Inferior parietal cortex (tissue), 1 donor: ENCODE data around the gene LILRB2.
"Not testable (repeated sequence)": the region's sequence is repeated elsewhere in the genome, so short reads cannot be mapped to it uniquely, and the experiment has no call there.

Source experiments
- DNase-seq: peaks from one replicate; pipeline ENCODE4 v3.0.0-alpha.2; 2016; ENCODE audit errors: extremely low spot score

Gene LILRB2

DNA sequence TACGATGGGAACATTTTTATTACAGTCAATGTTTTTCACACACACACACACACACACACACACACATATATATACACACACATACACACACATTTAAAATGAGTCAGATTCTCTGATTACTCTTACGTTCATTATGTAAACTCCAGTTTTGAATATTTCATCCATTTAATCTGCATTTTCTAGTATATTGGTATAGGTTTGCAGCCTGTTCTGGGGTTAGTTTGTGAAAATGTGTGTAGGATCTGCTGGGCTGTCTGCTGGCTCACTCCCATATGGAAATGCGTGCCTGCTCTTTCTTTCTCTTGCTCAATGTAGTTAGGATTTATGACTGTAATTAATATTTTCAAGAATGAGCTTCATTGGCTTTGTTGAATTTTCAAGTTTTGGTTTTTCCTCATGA, 7.1 kb downstream of the LILRB2 start:
- no peak for DNase-seq

DNA sequence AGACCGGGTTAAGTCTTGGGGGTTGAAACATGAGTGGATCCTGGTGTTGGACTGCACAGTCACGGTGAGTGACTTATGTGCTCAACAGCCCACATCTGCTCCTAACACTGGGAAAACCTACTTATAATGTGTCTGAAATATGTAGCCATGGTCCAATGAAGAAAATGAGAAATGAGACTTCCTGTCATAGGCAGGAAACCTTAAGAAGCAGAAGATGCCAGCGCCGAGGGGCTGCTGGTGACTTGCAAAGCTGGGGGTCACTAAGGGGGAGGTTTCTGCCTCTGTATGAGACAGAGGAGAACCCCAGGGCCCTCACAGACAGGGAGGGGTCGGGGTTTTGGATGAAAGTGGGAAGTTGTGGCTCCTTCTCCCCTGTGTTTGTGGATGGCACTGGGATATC, 8.7 kb downstream of the LILRB2 start:
- not testable (repeated sequence) for DNase-seq

DNA sequence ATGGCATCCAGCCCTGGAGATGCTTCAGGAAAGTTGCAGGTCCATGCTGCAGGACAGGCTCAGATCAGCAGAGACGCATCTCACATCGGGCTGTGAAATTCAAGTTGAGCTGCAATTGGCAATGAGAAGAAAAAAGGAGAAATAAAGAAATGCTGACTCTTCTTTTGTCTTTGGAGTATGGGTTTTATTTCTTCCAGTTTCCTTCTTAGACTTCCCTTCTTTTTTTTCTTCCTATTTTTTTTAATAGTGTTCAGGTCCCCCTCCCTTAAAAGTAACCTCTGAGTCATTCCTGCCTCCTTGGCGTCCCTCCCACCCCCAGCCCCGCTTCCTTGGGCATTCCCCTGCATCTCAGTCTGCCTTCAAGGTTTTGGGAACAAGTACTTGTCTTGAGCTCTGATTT, 9.3 kb downstream of the LILRB2 start:
- not testable (repeated sequence) for DNase-seq

DNA sequence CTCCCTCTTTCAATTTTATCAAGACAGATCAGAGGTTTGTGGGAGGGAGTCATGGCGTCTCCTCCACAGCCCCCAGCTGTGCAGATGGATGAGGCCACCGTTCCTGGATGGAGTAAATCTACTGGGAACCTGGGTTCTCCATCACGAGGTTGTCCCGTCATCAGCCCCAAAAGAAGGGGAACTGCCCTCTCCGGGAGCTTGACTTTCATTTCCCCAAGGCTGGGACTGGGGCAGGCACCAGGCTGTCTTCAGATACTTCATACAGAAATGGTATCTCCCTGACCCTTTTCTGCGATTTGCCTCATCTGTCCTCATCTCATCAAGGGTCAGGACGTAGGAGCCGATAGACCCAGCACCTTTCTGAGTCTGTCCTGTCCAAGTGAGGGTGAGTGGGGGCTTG, 9.8 kb downstream of the LILRB2 start:
- DNase-seq = no peak

DNA sequence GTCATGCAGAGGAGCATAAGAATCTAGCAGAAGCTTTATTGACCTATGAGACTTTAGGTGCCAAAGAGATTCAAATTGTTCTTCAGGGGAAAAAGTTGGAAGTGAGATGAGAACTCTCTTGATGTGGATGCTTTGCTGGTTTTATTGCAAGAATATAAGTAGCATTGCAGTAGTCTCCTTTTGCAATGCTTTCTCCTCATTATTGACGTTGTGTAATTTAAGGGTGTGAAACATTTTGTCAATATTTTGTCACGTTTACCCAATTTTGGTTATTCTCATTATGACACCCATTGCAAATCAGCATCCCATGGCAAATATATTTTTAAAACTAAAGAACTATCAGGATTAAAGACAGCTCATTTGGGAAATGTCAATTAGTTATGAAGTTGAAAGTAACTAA, 12.0 kb downstream of the LILRB2 start:
- DNase-seq = no peak

DNA sequence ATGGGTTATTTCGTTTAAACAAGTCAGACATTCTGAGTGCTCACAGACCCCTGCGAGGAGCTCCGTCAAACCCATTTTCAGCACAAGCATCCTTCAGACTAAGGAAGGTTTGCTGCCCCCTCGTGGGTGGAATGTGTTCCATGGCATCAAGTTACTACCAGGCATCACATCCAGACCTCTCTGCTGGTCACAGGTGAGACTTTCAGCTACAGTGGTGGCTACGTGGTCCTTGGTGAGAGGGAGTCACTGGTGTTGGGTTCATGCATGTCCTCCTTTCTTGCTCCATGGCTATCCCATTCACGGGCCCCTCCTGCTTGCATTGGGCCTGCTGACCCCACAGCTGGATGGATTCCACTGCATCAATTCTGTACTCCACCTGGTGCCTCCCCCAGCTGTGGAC, 14.8 kb downstream of the LILRB2 start:
- peak; percentile 62 for DNase-seq

DNA sequence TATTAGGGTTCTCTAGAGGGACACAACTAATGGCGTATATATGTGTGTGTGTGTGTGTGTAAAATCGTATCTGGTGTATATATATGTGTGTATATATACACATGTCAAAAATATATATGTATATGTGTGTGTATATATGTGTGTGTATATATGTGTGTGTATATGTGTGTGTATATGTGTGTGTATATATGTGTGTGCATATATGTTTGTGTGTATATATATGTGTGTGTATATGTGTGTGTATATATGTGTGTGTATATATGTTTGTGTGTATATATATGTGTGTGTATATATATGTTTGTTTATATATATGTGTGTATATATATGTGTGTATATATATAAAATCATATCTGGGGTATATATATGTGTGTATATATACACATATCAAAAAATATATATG, 18.4 kb downstream of the LILRB2 start:
- DNase-seq = no peak

DNA sequence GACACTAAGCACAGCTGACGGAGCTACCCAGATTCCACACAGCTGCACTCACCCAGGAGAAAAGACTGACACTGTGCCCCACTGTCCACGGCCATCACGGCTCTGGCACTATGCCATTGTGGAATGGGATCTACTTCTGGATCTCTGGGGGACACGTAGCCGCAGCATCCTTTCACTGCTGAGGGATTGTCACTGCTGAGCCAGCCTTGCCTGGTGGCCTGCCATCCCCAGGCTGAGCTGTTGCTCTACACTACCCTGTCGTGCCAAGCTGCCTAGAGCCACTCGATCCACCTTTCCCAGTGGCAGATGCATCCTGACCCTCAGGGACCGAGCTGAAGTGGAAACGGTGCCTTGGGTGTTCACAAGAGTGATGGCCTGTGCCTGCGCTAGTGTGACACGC, 18.8 kb downstream of the LILRB2 start:
- DNase-seq = no peak

DNA sequence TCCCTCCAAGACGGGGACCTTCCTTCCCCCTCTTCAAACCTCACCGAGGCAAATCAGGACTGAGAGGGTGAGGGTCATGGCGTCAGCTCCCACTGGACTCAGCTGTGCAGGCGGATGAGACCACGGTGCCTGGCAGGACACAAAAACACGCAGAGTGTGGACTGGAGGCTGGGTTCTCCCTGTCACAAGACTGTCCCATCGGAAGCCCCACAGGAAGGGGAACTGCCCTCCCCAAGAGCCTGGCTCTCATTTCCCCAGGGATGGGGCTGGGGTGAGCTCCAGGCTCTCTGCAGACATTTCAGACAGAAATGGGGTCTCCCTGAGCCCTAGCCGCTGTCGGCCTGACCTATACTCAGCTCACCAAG, 23.8 kb downstream of the LILRB2 start, which contains the start of gene LILRB5:
TSS of gene LILRB5 (minus strand) at position 158 of the 365 bp plus-strand sequence. CDS start at position 78, 80 bp downstream.
- DNase-seq = no peak

DNA sequence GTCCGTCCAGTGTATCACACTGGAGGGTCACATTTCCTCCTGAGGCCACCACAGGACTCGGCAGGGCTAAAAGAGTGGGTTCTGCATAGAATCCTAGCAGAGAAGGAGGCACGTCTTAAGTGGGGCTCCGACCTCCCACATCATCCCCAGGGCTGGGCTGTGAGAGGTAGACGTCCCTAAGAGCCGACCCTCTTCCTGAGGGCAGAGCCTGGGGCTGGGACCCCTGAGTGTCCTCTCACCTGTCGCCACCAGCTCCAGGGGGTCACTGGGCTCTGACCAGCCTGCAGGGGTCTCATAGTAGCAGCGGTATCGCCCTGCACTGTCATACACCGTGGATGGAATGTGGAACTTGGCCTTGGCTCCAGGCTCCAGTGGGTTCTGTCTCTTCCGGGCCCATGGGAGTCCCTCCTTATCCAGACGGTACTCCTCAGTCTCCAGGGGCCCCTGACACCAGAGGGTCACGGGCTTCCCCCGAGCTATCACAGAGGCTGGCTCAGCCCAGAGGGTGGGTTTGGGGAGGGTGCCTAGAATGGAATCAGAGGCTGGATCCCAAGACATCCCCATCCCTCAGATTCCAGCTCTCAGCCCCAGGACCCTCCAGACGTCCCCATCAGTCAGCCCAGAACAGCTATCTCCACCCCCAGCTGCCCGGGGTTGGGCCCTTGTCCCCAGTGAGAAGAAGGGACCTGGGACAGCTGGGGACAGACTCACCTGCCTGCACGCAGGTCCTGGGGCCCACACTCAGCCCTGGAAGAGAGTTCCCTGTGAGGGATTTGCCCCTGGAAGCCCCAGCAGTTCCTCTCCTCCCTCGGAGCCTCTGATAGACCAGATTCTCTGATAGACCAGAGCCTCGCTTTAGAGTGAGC, 24.4 kb downstream of the LILRB2 start:
- DNase-seq = no peak

DNA sequence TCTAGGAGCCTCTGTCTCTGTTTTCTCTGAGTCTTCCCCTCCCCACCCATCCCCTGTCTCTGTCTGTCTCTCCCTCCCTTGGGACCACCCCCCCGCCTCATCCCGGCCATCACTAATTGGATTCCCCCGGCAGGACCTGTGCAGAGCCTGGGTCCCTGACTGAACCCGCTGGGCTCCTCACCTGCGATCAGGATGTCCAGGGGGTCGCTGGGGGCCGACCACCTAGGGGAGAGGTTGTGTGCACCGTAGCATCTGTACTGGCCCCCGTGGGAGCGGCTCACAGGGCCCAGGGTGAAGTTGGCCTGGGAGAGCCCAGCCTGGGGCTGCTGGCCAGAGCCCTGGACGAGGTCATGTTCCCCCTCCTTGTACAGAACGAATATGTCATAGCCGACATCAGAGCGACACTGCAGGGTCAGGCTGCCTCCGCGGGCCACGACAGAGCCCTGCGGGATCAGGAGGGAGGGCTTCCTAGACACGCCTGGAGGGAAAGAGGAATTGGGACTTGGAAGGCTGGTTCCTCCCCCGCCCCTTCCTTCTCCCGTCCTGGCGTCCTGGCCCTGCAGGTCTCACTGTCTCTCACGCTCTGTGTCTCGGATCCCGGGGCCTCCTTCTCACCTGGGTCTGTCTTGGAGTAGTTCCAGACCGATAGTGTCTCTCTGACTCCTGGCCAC, 25.7 kb downstream of the LILRB2 start:
- no peak for DNase-seq

DNA sequence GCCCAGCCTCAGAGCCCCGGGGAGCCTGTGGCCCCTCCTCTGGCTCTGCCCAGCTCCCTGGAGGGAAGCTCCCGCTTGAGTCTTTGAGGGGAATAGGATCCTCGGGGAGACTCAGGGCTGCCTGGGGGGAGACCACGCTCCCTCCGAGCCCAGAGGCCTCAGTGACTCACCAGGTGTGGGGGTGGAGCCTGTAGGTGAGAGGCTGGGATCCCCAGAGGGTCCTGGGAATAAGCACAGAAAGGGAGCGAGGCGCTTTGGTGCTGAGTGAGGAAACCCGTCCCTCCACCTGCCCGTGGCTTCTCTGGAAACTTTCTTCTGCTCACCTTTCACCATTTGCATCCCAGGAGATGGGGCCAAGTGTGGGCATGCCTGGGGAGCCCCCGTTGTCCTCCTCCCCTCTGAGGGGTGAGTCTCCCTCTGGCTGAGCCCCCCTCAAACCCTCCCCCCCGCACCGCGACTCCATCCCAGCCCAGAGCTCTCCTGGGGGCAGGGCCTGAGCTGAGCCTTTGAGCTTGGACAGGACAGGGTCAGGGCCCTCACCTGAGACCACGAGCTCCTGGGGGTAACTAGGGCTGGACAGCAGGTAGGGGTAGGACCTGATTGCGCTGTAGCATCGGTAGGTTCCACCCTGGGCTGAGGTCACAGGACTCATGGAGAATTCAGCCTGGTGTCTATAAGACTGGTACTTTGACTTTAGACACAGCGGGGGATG, 26.6 kb downstream of the LILRB2 start:
- DNase-seq = no peak

DNA sequence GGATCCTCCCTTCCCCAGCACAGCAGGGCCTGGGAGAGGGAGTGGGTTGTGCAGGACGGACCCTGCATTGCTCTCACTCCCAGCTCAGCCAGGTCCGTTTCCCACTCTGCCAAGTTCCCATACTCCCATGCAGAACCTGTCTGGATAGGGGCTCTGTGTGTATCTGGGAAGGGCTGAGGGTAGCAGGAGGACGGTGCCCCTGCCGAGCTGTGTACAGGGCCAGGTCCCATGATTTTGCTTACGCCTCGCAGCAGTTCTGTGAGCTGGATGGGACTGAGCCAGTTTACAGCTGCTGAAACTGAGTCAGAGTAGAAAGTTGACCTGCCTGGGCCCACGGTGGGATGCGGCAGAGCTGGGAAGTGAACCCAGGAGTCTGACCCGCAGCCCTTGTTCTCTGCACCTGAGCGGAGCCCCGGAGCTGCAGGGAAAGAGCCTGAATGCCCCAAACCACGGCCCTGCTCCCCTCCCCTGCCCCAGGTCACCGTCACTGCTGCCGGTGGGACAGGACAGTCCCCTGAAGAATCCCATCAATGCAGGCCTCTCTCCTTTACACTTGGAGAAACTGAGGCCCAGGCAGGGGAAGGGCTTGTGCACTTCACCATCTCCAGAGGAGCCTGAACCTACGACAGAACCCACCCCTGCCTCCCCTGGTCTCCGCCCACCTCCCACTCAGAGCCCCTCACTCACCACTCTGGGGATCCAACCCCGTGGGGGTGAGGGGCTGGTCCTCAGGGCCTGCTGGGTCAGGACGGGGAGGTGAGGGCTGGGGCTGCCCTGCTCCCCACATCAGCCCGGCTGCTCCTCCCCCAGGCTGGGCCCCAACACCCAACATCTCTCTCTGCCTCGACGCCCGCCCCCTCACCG, 27.3 kb downstream of the LILRB2 start:
- DNase-seq = no peak

DNA sequence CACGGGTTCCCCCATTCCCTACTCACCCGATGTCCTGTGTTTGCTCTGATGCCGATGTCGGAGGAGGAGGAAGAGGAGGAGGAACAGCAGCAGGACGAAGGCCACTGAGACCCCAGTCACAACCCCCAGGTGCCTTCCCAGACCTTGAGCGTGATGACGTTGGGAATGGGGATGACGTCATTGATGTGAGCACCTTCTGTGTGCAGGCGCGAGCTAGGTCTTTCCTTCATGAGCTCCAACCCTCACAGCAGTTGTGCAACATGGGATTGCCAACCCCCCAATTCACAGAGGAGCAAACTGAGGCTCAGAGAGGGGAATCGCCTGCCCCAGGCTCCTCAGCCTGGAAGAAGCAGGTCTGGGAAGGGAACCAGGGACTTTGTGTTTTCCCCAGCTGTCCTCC, 28.1 kb downstream of the LILRB2 start:
- no peak for DNase-seq

DNA sequence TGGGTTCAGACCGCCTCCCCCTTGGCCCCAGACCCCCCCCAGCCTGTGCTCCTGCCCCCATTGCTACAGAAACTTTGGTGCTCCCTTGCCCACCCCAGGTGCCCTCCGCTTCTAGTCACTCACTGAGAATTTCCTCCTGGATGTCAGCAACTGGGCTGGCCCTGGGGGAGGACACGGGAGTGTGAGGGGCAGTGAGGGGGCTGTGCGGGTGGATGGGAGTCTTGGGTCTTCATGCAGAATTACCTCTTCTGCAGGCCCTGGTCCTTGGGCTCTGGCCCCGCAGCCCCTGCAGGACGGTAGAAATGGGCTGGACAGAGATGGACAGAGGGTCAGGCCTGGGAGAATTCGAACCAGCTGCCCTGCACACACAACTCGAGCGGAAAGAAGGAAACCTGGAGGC, 28.7 kb downstream of the LILRB2 start:
- no peak for DNase-seq

DNA sequence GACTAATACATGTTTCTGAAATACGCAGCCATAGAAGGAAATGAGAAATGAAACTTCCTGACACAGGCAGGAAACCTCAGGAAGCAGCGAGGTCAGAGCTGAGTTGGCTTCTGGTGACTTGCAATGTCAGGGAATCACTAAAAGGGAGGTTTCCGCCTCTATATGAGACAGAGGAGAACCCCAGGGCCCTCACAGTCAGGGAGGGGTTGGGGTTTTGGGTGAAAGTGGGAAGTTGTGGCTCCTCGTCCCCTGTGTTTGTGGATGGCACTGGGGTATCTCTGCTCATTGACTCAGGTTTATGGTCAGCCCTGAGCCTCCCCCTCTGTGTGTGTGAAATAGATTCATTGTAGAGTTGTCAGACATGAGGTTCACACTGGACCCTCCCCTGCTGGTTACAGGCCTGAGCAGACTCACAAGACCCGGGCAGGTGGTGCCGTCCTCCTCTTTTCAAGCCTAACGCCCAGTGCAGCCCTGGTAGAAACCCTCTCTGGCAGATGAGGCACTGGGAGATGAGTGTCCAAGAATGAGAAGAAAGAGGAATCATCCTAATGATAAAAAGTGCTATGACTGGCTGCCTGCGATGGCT, 32.8 kb downstream of the LILRB2 start:
- DNase-seq = peak; percentile 5

DNA sequence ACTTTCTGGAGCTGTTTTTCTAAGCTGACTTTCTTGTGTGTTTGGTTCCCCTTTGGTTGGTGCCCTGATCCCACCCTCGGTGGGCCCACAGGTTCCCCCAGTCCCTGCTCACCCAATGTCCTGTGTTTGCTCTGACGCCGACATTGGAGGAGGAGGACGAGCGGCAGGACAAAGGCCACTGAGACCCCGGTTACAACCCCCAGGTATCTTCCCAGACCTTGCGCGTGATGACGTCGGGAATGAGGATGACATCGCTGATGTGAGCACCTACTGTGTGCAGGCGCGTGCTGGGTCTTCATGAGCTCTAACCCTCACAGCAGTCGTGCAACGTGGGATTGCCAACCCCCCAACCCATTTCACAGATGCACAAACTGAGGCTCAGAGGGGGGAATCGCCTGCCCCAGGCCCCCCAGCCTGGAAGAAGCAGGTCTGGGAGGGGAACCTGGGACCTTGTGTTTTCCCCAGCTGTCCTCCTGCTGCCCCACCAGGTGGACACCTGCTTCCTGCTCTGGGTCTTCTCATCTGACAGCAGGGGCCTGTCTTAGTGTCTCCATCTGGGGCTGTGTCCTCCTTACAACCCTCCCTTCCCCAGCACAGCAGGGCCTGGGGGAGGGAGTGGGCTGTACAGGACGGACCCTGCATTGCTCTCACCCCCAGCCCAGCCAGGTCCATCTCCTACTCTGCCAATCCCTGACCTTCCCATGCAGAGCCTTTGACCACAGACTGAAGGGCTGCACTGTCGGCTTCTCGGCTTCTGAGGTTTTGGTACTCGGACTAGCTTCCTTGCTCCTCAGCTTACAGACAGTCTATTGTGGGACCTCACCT, 33.6 kb downstream of the LILRB2 start:
- DNase-seq = no peak

DNA sequence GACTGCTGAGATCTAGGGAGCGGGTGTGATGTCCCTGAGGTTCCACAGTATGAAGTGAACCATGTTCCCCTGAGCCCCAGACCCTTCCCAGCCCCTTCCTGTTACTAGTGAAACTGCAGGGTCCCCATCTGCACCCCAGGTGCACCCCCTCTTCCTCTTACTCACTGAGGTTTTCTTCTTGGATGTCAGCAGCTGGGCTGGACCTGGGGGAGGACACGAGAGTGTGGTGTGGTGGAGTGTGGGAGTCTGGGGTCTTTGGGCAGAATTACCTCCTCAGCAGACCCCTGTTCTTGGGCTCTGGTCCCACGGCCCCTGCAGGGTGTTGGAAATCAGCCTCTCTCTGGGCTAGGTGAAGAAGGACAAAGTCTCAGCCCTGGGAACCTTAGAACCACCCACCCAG, 35.0 kb downstream of the LILRB2 start:
- DNase-seq = no peak

DNA sequence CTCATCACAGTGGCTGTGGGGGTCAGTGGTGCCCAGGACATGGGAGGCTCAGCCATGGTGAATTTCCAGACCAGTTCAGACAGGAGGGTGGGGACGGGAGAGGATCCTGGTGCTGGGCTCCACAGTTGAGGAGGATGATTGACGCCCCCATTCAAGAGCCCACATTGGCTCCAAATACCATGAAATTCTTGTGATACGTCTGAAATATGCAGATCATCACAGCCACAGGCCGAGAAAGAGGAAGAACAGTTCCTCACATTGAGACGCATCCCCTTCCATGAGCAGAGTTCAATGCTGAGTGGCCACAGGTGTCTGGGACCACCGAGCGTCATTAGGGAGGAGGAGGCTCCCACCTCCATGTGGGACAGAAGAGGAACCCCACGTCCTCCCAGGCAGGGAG, 37.1 kb downstream of the LILRB2 start:
- not testable (repeated sequence) for DNase-seq

DNA sequence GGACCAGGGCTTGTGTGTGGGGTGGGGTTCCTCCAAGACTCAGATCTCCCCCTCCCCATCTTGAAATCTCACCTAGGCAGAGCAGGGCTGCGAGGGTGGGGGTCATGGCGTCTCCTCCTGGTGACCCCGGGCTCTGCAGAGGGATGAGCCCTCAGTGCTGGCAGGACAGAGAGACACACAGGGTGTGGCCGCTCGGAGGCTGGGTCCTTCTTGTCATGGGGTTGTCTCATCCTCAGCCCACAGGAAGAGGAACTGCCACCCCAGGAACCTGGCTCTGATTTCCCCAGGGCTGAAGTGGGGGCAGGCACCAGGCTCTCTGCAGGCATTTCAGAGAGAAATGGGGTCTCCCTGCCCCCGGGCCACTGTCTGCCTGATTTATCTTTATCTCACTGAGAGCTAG, 38.3 kb downstream of the LILRB2 start, which contains the start of gene LILRA6:
TSS of gene LILRA6 (minus strand) at position 145 of the 400 bp plus-strand sequence.
- DNase-seq = not testable (repeated sequence)
